CD4-positive, CD25-positive, alpha-beta regulatory T cell (primary cell): ENCODE measurements around the gene IFITM1. TPM values are rescaled to one million over a fixed set of nuclear protein-coding genes. Genes with fewer than 3 reads are reported as not detected.

Experiments
- ATAC-seq, 2 donors: fragments of 150-1000 bp; cut with Tn5 transposase; one replicate each; pipeline ENCODE4 v1.10.0; 2021; ENCODE audit warnings: low read depth in 2 of 2, moderate number of reproducible peaks in 2 of 2, moderate library complexity in 1 of 2
- DNase-seq, 3 donors: peaks; one replicate each; pipeline versions ENCODE4 v3.0.0 to v3.0.0-alpha.2; 2012 to 2022; ENCODE audit warnings: mixed read lengths in 1 of 3
- H3K27ac ChIP-seq: one replicate; pipeline ENCODE4 v1.7.0; 2013; ENCODE audit warnings: mild to moderate bottlenecking, low read length; ENCODE audit not compliant: insufficient read depth, poor library complexity, severe bottlenecking
- H3K27me3 ChIP-seq: one replicate; pipeline ENCODE4 v1.7.0; 2013; ENCODE audit warnings: low read length; ENCODE audit not compliant: control insufficient read depth, insufficient read depth
- H3K36me3 ChIP-seq: one replicate; pipeline ENCODE4 v1.7.0; 2013; ENCODE audit warnings: mild to moderate bottlenecking, low read length, moderate library complexity; ENCODE audit not compliant: control insufficient read depth, insufficient read depth
- H3K4me1 ChIP-seq: 2 replicates; pipeline ENCODE4 v1.7.0; 2013; ENCODE audit warnings: mild to moderate bottlenecking, low read length; ENCODE audit not compliant: insufficient read depth, control insufficient read depth, poor library complexity, severe bottlenecking
- H3K4me3 ChIP-seq: one replicate; pipeline ENCODE4 v1.7.0; 2013; ENCODE audit warnings: low read depth, mild to moderate bottlenecking, low read length, moderate library complexity
- H3K9me3 ChIP-seq, 2 experiments: 1 replicate in 1 of 2; 2 replicates in 1 of 2; pipeline ENCODE4 v1.7.0; 2013; ENCODE audit warnings: low read length in 2 of 2, mild to moderate bottlenecking in 1 of 2, moderate library complexity in 1 of 2; ENCODE audit not compliant: control insufficient read depth in 2 of 2
- H3K27ac Mint-ChIP-seq, 3 donors: one replicate each; pipeline ENCODE4 v1.8.0; 2020 to 2022; ENCODE audit warnings: mild to moderate bottlenecking in 3 of 3, mixed read lengths in 3 of 3, moderate library complexity in 2 of 3
- H3K27me3 Mint-ChIP-seq: one replicate; pipeline ENCODE4 v1.8.0; 2022; ENCODE audit warnings: mild to moderate bottlenecking, mixed read lengths
- H3K36me3 Mint-ChIP-seq: one replicate; pipeline ENCODE4 v1.8.0; 2020; ENCODE audit warnings: mixed read lengths
- H3K4me1 Mint-ChIP-seq, 4 donors: one replicate each; pipeline ENCODE4 v1.8.0; 2020 to 2022; ENCODE audit warnings: mixed read lengths in 4 of 4, mild to moderate bottlenecking in 1 of 4
- H3K4me3 Mint-ChIP-seq, 4 donors: one replicate each; pipeline ENCODE4 v1.8.0; 2020 to 2022; ENCODE audit warnings: mild to moderate bottlenecking in 4 of 4, mixed read lengths in 4 of 4, moderate library complexity in 3 of 4
- H3K9me3 Mint-ChIP-seq, 7 donors: one replicate each; pipeline ENCODE4 v1.8.0; 2020 to 2022; ENCODE audit warnings: mixed read lengths in 7 of 7, mild to moderate bottlenecking in 3 of 7, moderate library complexity in 2 of 7
- polyA plus RNA-seq, 4 donors: library from polyadenylated mRNA; unstranded; fragments of 300-500 nt; fragmentation: Illumina TruSeq; gene quantifications; one replicate each; pipeline ENCODE4 v1.2.3, GENCODE V29; 2021
- total RNA-seq: library from RNA; stranded (reverse); gene quantifications from one replicate; pipeline ENCODE4 v1.2.3, GENCODE V29; 2022

Gene IFITM1
- total and polyA plus RNA-seq, 5 donors from 2014 or later = 320 to 1,544 (median 1,395) TPM

DNA sequence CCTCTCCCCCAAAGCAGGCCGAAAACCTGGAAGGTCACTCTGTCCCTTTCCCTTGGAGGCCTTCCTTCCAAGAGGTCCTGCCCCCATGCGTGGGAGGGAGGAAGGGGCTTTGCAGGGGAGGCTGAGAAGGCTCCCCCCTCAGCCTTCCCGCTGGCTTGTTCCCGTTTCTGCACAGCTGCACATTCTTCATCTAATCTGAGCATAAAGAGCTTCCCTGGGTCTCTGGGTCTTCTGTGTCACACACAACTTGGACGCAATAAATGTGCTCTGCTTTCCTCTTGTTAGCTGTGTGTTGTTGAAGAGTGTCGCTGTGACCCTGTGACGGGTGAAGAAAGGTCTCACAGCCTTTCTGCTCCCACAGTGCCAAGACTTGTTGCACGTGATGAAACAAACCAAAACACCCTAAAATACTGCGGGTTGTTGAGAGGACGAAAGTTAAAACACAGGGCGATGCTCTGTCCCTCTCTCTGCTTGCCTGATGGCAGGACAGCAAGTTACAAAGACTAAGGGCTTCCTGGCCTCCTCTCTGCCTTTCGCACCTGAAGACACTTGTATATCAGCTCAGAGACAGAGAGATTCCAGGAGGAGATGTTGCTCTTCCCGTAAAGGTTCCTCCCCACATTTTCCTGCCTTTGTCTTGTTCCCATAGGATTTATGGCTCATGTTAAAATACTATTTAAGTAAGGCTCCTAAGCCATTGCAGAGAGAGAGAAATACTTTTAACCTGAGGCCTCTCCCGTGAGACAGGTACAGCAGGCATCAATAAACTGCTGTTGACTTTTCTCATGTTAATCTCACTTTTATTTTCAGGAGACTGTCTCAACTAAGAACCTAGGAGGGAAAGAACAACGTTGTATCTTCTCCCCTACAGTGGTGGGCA lies 22.2 kb downstream of the IFITM1 start:
- H3K36me3 ChIP-seq = no peaks in the 10 kb centered on the region
- no peak overlapping the region for H3K4me3 ChIP-seq
- H3K27ac ChIP-seq = no peak overlapping the region
- H3K4me1 ChIP-seq = peaks cover 4% of the 10 kb centered on the region
- Mint-ChIP-seq H3K36me3 (no peaks in the 10 kb centered on the region), H3K4me1 (peaks cover 0 to 31% (median 20%) of the 10 kb centered on the region in 4 donors), H3K27ac (peak overlapping the region; percentile 59 to 90 (median 64)), H3K27me3 (peaks cover 10% of the 10 kb centered on the region), H3K9me3 (no peaks in the 10 kb centered on the region), H3K4me3 (no peak overlapping the region)
- no peaks in the 10 kb centered on the region for H3K27me3 ChIP-seq
- no peaks in the 10 kb centered on the region for H3K9me3 ChIP-seq
- DNase-seq = no peak
- no peak for ATAC-seq

GRCh38 chr11:336659-337198 lies 22.9 kb downstream of the IFITM1 start:
- no peaks in the 10 kb centered on the region for H3K9me3 ChIP-seq
- H3K36me3 ChIP-seq = no peaks in the 10 kb centered on the region
- no peak overlapping the region for H3K4me3 ChIP-seq
- ATAC-seq = no peak
- no peaks in the 10 kb centered on the region for H3K4me1 ChIP-seq
- Mint-ChIP-seq H3K4me3 (no peak overlapping the region), H3K9me3 (no peaks in the 10 kb centered on the region), H3K27me3 (peaks cover 10% of the 10 kb centered on the region), H3K27ac (peak overlapping the region; percentile 13 to 90 (median 59)), H3K36me3 (no peaks in the 10 kb centered on the region), H3K4me1 (peaks cover 0 to 27% (median 18%) of the 10 kb centered on the region in 4 donors)
- no peak for DNase-seq
- H3K27me3 ChIP-seq = no peaks in the 10 kb centered on the region
- no peak overlapping the region for H3K27ac ChIP-seq

DNA sequence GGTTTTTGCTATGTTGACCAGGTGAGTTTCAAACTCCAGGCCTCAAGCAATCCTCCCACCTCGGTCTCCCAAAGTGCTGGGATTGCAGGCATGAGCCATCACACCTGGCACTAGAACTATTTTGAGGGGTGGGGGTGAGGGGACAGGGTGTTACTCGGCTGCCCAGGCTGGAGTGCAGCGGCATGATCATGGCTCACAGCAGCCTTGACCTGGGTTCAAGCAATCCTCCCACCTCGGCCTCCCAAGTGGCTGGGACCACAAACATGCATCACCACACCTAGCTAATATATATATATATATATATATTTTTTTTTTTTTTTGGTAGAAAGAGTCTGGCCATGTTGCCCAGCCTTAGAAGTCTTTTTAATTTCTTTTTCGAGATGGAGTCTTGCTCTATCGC lies 23.9 kb downstream of the IFITM1 start:
- Mint-ChIP-seq H3K27me3 (peaks cover 14% of the 10 kb centered on the region), H3K36me3 (no peaks in the 10 kb centered on the region), H3K4me3 (no peak overlapping the region), H3K9me3 (no peaks in the 10 kb centered on the region), H3K4me1 (peaks cover 0 to 25% (median 16%) of the 10 kb centered on the region in 4 donors), H3K27ac (no peak overlapping the region)
- H3K9me3 ChIP-seq = no peaks in the 10 kb centered on the region
- ATAC-seq = no peak
- H3K4me1 ChIP-seq = no peaks in the 10 kb centered on the region
- no peaks in the 10 kb centered on the region for H3K36me3 ChIP-seq
- no peak overlapping the region for H3K4me3 ChIP-seq
- no peaks in the 10 kb centered on the region for H3K27me3 ChIP-seq
- DNase-seq = no peak
- H3K27ac ChIP-seq = no peak overlapping the region

GRCh38 chr11:339963-340362 lies 26.1 kb downstream of the IFITM1 start:
- H3K27ac Mint-ChIP-seq = no peak overlapping the region
- Histone ChIP-seq H3K4me3 (no peak overlapping the region), H3K36me3 (no peaks in the 10 kb centered on the region), H3K4me1 (no peaks in the 10 kb centered on the region), H3K27ac (no peak overlapping the region), H3K27me3 (no peaks in the 10 kb centered on the region), H3K9me3 (no peaks in the 10 kb centered on the region)
- ATAC-seq (no peak), DNase-seq (no peak)
- H3K9me3 Mint-ChIP-seq = no peaks in the 10 kb centered on the region
- peaks cover 14% of the 10 kb centered on the region for H3K27me3 Mint-ChIP-seq
- no peak overlapping the region for H3K4me3 Mint-ChIP-seq
- no peaks in the 10 kb centered on the region for H3K36me3 Mint-ChIP-seq
- peaks cover 0 to 25% (median 14%) of the 10 kb centered on the region in 4 donors for H3K4me1 Mint-ChIP-seq

DNA sequence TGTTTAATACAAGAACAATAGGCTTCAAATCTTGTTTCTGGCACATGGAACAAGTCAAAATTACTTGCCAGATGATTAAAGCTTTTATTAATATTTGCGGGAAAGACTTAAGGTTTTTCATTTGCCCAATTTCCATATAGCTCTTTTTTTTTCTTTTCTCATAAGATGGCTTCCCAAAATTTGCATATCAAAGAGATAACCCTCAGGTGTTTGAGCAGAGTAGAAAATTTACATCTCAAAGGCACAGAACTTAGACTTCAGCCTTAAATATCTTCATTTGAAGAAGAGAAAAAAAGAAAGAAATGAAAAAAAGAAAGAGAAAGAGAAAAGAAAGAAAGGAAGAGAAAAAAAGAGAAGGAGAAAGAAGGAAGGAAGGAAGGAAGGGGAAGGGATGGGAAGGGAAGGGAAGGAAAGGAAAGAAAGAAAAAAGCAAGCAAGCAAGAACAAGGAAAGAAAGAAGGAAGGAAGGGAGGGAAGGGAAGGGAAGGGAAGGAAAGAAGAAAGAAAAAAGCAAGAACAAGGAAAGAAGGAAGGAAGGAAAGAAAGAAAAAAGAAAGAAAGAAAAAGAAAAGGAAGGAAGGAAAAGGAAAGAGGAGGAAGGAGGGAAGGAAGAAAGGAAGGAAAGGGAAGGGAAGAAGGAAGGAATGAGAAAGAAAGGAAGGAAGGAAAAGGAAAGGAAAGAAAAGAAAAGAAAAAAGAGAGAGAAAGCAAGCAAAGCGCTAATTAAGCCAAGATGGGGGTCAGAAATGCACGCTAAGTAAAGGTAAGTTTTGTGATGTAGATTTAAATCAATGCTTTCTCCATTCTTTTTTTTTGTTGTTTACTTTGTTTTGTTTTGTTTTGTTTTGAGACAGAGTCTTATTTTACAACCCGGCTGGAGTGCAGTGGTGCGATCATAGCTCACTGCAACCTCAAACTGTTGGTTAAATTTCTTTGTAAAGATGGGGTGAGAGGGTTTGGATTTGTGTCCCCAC lies 27.0 kb downstream of the IFITM1 start:
- H3K9me3 Mint-ChIP-seq = no peaks in the 10 kb centered on the region
- no peaks in the 10 kb centered on the region for H3K9me3 ChIP-seq
- H3K27ac Mint-ChIP-seq = peak overlapping the region in 2 of 3 donors; percentile 26 to 64
- H3K36me3 ChIP-seq = no peaks in the 10 kb centered on the region
- H3K4me1 Mint-ChIP-seq = peaks cover 0 to 23% (median 14%) of the 10 kb centered on the region in 4 donors
- ATAC-seq (no peak), DNase-seq (no peak)
- no peak overlapping the region for H3K4me3 ChIP-seq
- no peak overlapping the region for H3K27ac ChIP-seq
- no peaks in the 10 kb centered on the region for H3K36me3 Mint-ChIP-seq
- no peak overlapping the region for H3K4me3 Mint-ChIP-seq
- no peaks in the 10 kb centered on the region for H3K4me1 ChIP-seq
- H3K27me3 ChIP-seq = no peaks in the 10 kb centered on the region
- peaks cover 14% of the 10 kb centered on the region for H3K27me3 Mint-ChIP-seq

DNA sequence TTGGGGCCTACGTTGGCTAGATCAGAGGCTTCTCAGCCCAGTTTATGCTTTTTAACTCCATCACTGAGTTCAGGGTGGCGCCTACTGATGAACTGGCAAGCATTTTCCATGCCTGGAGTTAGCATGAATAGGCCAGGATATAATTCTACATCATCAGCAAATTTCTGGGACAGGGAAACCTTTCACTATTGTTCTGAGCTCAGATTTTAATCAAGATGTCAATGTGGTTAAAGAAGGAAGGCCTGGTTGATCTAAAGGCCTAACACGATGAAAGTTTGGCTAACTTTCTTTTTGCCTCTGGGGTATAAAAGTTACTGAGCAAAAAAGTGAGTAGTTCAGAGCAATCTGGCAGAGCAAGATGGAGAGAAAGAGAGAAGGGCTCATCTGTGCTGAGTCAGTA lies 28.5 kb downstream of the IFITM1 start:
- Mint-ChIP-seq H3K36me3 (no peaks in the 10 kb centered on the region), H3K4me1 (peaks cover 0 to 12% (median 8%) of the 10 kb centered on the region in 4 donors), H3K9me3 (no peaks in the 10 kb centered on the region), H3K27me3 (peaks cover 10% of the 10 kb centered on the region), H3K27ac (peak overlapping the region; percentile 9 to 63 (median 33)), H3K4me3 (no peak overlapping the region)
- no peaks in the 10 kb centered on the region for H3K4me1 ChIP-seq
- H3K9me3 ChIP-seq = no peaks in the 10 kb centered on the region
- no peaks in the 10 kb centered on the region for H3K27me3 ChIP-seq
- H3K27ac ChIP-seq = no peak overlapping the region
- no peak for ATAC-seq
- no peak overlapping the region for H3K4me3 ChIP-seq
- H3K36me3 ChIP-seq = no peaks in the 10 kb centered on the region
- no peak for DNase-seq

GRCh38 chr11:344836-345578 lies 31.2 kb downstream of the IFITM1 start:
- Histone ChIP-seq H3K4me3 (no peak overlapping the region), H3K36me3 (no peaks in the 10 kb centered on the region), H3K27me3 (no peaks in the 10 kb centered on the region), H3K27ac (no peak overlapping the region), H3K4me1 (no peaks in the 10 kb centered on the region), H3K9me3 (no peaks in the 10 kb centered on the region)
- peaks cover 0 to 10% (median 8%) of the 10 kb centered on the region in 4 donors for H3K4me1 Mint-ChIP-seq
- DNase-seq (no peak), ATAC-seq (no peak)
- no peak overlapping the region for H3K4me3 Mint-ChIP-seq
- no peaks in the 10 kb centered on the region for H3K9me3 Mint-ChIP-seq
- H3K27ac Mint-ChIP-seq = no peak overlapping the region
- H3K27me3 Mint-ChIP-seq = peaks cover 10% of the 10 kb centered on the region
- no peaks in the 10 kb centered on the region for H3K36me3 Mint-ChIP-seq
